Measurements from ENCODE around the gene BOD1.

Gene BOD1

DNA sequence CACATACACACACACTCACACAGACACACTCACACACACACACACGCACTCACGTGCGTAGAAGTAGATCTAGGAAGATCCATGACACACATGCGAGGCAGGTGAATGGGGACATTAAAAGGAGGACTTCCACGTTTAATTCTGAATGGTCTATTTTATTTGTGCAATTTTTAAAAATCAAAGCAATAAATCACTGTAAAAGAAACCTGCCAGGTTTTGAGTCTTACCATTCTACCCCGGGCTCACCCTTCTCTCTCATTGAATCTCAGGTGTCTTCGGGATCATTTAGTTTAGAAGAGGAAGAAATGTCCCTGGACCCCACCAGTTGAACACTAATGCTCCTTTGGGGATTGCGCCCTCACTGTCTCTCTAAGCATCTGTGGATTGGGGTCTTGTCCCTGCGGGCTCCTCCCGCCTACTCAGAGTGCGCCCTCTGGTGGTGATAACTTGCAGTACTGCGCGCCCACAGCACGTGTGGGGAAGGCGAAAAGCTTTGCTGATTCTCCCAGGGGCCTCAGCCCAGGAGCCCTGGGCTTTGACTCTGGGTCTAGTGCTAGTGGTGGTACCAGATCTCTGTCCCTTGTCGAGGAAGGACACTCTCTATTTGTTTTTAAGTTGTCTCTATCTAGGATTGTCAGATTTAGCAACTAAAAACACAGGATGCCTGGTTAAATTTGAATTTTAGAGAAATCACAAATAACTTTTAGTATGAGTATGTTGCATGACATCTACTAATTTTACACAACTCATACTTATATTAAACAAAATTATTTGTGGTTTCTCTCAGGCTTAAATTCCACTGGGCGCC, 34.8 kb downstream of the BOD1 start:
- no peak overlapping the region for H3K4me3 ChIP-seq (ENCODE audit: low read depth, low read length)
- DNase-seq (ENCODE audit: low read depth), result no peak

GRCh38 chr5:173578947-173579615, 37.4 kb downstream of the BOD1 start:
- no peak for DNase-seq (ENCODE audit: low read depth)
- H3K4me3 ChIP-seq (ENCODE audit: low read depth, low read length), result no peak overlapping the region
- TF ChIP-seq, protein P1, sequence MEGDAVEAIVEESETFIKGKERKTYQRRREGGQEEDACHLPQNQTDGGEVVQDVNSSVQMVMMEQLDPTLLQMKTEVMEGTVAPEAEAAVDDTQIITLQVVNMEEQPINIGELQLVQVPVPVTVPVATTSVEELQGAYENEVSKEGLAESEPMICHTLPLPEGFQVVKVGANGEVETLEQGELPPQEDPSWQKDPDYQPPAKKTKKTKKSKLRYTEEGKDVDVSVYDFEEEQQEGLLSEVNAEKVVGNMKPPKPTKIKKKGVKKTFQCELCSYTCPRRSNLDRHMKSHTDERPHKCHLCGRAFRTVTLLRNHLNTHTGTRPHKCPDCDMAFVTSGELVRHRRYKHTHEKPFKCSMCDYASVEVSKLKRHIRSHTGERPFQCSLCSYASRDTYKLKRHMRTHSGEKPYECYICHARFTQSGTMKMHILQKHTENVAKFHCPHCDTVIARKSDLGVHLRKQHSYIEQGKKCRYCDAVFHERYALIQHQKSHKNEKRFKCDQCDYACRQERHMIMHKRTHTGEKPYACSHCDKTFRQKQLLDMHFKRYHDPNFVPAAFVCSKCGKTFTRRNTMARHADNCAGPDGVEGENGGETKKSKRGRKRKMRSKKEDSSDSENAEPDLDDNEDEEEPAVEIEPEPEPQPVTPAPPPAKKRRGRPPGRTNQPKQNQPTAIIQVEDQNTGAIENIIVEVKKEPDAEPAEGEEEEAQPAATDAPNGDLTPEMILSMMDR (IDR thresholded peaks at IDR 0.05; ENCODE audit: low read depth, low read length, missing control alignments), result no peak

More for the DNA sequence above, 34.8 kb downstream of the BOD1 start:
- TF ChIP-seq, protein P1 (IDR thresholded peaks at IDR 0.05; ENCODE audit: low read depth, low read length, missing control alignments), result peak; percentile 90

DNA sequence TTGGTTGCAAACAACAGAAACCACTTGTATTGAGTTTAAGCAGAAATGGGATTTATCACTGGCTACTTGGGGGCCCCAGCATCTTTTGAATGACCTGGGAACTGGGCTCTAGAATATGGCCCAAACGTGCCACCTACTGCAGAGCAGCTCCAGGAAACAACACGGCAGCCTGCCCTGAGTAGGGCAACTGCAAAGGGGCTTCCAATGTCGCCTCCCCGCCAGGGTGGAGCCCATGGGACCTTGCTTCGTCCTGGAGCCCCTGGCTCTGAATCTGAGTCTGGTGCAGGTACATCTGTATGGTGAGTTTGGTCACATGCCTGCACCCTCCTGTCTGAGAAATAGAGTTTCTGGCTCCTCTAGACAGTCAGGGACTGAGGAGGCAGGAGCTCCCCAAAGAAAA, 38.6 kb downstream of the BOD1 start:
- TF ChIP-seq, protein P1 (IDR thresholded peaks at IDR 0.05; ENCODE audit: low read depth, low read length, missing control alignments), result no peak
- DNase-seq (ENCODE audit: low read depth), result no peak
- no peak overlapping the region for H3K4me3 ChIP-seq (ENCODE audit: low read depth, low read length)

GRCh38 chr5:173577166-173577565, 39.3 kb downstream of the BOD1 start:
- H3K4me3 ChIP-seq (ENCODE audit: low read depth, low read length), result no peak overlapping the region
- TF ChIP-seq, protein P1 (IDR thresholded peaks at IDR 0.05; ENCODE audit: low read depth, low read length, missing control alignments), result no peak
- DNase-seq (ENCODE audit: low read depth), result no peak

GRCh38 chr5:173575985-173576384, 40.5 kb downstream of the BOD1 start:
- H3K4me3 ChIP-seq (ENCODE audit: low read depth, low read length), result no peak overlapping the region
- TF ChIP-seq, protein P1 (IDR thresholded peaks at IDR 0.05; ENCODE audit: low read depth, low read length, missing control alignments), result no peak
- DNase-seq (ENCODE audit: low read depth), result no peak

DNA sequence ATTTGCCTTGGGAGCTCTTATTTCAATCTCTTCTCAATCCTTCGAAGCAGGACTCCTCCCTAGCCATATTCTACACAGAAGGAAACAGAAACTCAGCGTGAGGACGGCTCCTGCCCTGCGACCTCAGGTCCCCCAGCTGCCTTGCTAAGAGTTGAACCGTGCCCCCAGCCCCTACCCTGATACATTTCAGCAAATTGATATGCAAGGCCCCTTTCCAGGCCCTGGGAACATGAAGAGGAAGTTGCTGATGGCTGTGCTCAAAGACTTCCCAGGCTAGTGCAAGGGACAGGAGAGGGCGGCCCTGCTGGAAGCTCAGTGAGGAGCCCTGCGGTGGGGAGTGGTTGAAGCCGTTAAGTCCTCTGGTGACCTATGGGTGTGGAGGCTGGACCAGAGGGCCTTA, 41.5 kb downstream of the BOD1 start:
- TF ChIP-seq, protein P1 (IDR thresholded peaks at IDR 0.05; ENCODE audit: low read depth, low read length, missing control alignments), result no peak
- no peak for DNase-seq (ENCODE audit: low read depth)

More for the DNA sequence above, 41.5 kb downstream of the BOD1 start:
- H3K4me3 ChIP-seq (ENCODE audit: low read depth, low read length), result no peak overlapping the region
